ENCODE results near the gene RGS11. TPM values are rescaled to one million over a fixed set of nuclear protein-coding genes. Genes with fewer than 3 reads are reported as not detected.

The RGS11 gene
- total and polyA plus RNA-seq, 2 donors from 2014 or later = 2.5 to 5.9 TPM

- Histone ChIP-seq H3K36me3 (ENCODE audit: control insufficient read depth in 2 of 3, insufficient read depth in 3 of 3, low read length in 3 of 3) (peaks cover 2 to 15% (median 6%) of the 10 kb centered on the region in 3 donors), H3K27ac (ENCODE audit: low read depth in 2 of 2, low read length in 2 of 2) (no peak overlapping the region), H3K4me3 (ENCODE audit: low read length in 3 of 3) (no peak overlapping the region), H3K27me3 (ENCODE audit: control insufficient read depth, insufficient read depth, low read length) (no peaks in the 10 kb centered on the region), H3K4me1 (ENCODE audit: control insufficient read depth in 2 of 3, insufficient read depth in 2 of 3, low read depth in 1 of 3, low read length in 3 of 3) (no peaks in the 10 kb centered on the region), H3K9ac (ENCODE audit: low read length in 3 of 3) (no peak overlapping the region), H3K9me3 (ENCODE audit: control insufficient read depth in 2 of 3, insufficient read depth in 1 of 3, low read length in 3 of 3) (no peaks in the 10 kb centered on the region)
- intact Hi-C loops (cut with DNase I) = no loop called here
- DNase-seq = no peak
- TF ChIP-seq CTCF (IDR thresholded peaks at IDR 0.05; ENCODE audit: borderline replicate concordance, extremely low read depth, insufficient read depth) = no peak
- FAIRE-seq = no peak
Observed at GRCh38 chr16:303760-304505, 28.2 kb upstream of the RGS11 start.

- H3K4me3 ChIP-seq (ENCODE audit: low read length in 3 of 3) = no peak overlapping the region
- DNase-seq = no peak
- FAIRE-seq = no peak
- H3K27ac ChIP-seq (ENCODE audit: low read depth in 2 of 2, low read length in 2 of 2) = no peak overlapping the region
- H3K9me3 ChIP-seq (ENCODE audit: control insufficient read depth in 2 of 3, insufficient read depth in 1 of 3, low read length in 3 of 3) = no peaks in the 10 kb centered on the region
- TF ChIP-seq CTCF (IDR thresholded peaks at IDR 0.05; ENCODE audit: borderline replicate concordance, extremely low read depth, insufficient read depth) = no peak
- no peaks in the 10 kb centered on the region for H3K4me1 ChIP-seq (ENCODE audit: control insufficient read depth in 2 of 3, insufficient read depth in 2 of 3, low read depth in 1 of 3, low read length in 3 of 3)
- H3K9ac ChIP-seq (ENCODE audit: low read length in 3 of 3) = no peak overlapping the region
- no peaks in the 10 kb centered on the region for H3K27me3 ChIP-seq (ENCODE audit: control insufficient read depth, insufficient read depth, low read length)
- intact Hi-C loops (cut with DNase I) = no loop called here
- H3K36me3 ChIP-seq (ENCODE audit: control insufficient read depth in 2 of 3, insufficient read depth in 3 of 3, low read length in 3 of 3) = peaks cover 0 to 9% (median 2%) of the 10 kb centered on the region in 3 donors
Observed at GRCh38 chr16:301950-302349, 26.2 kb upstream of the RGS11 start.

GRCh38 chr16:301235-301634 lies 25.5 kb upstream of the RGS11 start:
- Histone ChIP-seq H3K27me3 (ENCODE audit: control insufficient read depth, insufficient read depth, low read length) (no peaks in the 10 kb centered on the region), H3K9me3 (ENCODE audit: control insufficient read depth in 2 of 3, insufficient read depth in 1 of 3, low read length in 3 of 3) (no peaks in the 10 kb centered on the region), H3K4me1 (ENCODE audit: control insufficient read depth in 2 of 3, insufficient read depth in 2 of 3, low read depth in 1 of 3, low read length in 3 of 3) (no peaks in the 10 kb centered on the region), H3K9ac (ENCODE audit: low read length in 3 of 3) (no peak overlapping the region), H3K27ac (ENCODE audit: low read depth in 2 of 2, low read length in 2 of 2) (no peak overlapping the region), H3K4me3 (ENCODE audit: low read length in 3 of 3) (no peak overlapping the region), H3K36me3 (ENCODE audit: control insufficient read depth in 2 of 3, insufficient read depth in 3 of 3, low read length in 3 of 3) (peaks cover 0 to 4% (median 2%) of the 10 kb centered on the region in 3 donors)
- no peak for FAIRE-seq
- TF ChIP-seq CTCF (IDR thresholded peaks at IDR 0.05; ENCODE audit: borderline replicate concordance, extremely low read depth, insufficient read depth) = no peak
- no peak for DNase-seq
- intact Hi-C loops (cut with DNase I) = no loop called here
